GM19023 (cell line): ENCODE results near the gene KCNT1.

Experiments
- ATAC-seq: cut with Tn5 transposase; IDR thresholded peaks from one replicate; pipeline ENCODE4 v1.9.1; 2021; ENCODE audit warnings: mild to moderate bottlenecking, moderate library complexity; ENCODE audit not compliant: unreplicated experiment

Gene KCNT1

GRCh38 chr9:135698236-135698635, 3.7 kb upstream of the KCNT1 start:
- no peak for ATAC-seq

DNA sequence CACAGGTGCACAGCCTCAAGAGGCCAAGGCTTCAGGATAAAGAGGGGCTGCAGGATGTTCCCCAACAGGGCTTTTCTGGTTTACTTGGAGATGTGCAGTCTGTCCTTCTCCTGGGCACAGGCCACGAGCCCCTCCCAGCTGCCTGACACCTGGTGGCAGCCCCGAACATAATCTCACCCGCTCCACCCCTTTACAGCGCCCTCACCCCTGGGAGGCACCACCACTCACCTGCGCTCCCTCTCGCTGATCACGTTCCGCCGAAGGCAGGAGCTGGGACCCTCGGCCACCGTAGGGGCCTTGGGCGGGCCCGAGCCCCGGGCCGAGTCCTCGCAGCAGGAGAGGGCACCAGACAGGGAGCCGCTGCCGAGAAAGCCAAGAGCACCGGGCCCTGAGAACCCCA, 3.2 kb upstream of the KCNT1 start:
- ATAC-seq, result no peak

DNA sequence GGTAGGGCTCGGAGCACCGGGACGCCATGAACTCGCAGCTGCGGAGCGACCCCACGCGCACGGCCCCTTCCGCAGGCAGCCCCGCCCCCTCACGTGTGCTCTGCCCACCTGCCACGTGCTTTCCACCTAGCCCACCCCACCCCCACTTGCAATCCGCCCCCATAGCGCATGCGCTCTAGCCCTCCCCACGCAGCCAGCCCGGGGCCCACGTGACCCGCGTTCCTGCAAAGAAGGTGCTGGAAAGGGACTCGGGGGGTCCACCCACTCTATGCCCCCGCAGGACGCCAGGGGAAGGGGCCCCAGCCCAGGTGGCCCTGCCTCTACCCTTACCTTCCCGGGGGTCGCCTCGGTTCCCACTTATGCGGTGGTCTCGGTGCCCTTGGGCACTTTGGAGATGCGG, 2.5 kb upstream of the KCNT1 start, which contains the start of gene SOHLH1:
Gene SOHLH1, minus strand, starts transcription at position 42 of the 400 bp plus-strand sequence. Its CDS starts 14 bp downstream, at position 28.
- ATAC-seq, result no peak

DNA sequence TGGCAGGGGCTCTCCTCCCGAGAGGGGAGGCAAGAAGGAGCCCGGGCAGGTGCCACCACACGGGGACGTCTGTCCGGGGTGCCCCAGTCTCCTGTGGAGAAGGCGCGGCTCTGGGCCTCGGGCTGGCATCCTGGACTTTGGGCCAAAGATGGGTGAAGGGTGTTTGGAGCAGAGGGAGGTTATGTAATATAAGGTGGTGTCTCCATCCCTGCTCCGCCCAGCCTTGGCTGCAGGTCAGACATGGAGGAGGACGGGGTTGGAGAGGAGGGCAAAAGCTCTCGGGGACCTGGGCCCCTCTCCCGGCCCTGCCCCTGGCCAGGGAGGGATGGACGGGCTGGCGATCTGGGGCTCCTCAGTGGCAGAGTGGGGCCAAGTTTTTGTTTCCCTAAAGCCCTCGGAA, 1.5 kb upstream of the KCNT1 start:
- ATAC-seq, result no peak

- ATAC-seq, result no peak
Observed at GRCh38 chr9:135701067-135701958, 672 bp upstream of the KCNT1 start.

GRCh38 chr9:135703726-135704125, 1.7 kb downstream of the KCNT1 start:
- ATAC-seq, result no peak

DNA sequence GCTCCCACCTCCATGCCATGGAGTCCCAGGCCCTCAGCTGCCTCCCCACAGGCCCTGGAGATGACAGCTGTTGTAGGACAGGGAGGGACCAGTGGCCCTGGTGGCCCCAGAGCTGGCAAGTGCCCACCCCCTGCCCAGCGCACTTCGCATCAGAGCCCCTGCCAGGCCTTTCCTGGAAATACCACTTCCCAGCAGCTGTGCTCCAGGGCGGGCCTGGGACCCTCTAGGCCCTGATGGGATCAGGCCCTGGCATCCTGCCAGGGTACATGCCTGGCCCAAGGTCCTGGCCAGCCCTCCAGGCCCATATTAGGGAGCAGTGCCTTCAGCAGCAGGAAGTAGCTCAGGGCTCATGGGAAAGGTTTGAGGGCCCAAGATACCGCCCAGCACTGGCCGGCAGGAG, 2.5 kb downstream of the KCNT1 start:
- no peak for ATAC-seq

GRCh38 chr9:135705376-135705775, 3.4 kb downstream of the KCNT1 start:
- no peak for ATAC-seq

DNA sequence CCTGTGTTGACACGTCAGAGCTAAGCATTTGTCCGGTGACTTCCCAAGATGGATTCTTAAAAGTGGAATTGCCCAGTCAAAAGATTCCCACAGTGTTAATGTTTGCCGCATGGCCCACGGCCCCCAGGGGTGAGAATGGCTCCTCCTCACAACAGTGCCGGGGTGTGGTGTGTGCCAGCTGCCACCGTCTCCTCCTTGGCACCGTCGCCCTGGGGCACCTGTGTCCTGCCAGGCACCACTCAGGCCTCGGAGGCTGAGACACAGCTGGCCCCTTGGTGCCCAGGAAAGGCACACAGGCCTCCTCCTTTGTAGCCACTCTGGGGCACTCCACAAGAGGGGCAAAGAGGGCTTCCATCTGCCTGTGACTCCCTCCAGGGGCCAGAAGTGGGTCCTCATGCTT, 4.3 kb downstream of the KCNT1 start:
- ATAC-seq, result no peak

DNA sequence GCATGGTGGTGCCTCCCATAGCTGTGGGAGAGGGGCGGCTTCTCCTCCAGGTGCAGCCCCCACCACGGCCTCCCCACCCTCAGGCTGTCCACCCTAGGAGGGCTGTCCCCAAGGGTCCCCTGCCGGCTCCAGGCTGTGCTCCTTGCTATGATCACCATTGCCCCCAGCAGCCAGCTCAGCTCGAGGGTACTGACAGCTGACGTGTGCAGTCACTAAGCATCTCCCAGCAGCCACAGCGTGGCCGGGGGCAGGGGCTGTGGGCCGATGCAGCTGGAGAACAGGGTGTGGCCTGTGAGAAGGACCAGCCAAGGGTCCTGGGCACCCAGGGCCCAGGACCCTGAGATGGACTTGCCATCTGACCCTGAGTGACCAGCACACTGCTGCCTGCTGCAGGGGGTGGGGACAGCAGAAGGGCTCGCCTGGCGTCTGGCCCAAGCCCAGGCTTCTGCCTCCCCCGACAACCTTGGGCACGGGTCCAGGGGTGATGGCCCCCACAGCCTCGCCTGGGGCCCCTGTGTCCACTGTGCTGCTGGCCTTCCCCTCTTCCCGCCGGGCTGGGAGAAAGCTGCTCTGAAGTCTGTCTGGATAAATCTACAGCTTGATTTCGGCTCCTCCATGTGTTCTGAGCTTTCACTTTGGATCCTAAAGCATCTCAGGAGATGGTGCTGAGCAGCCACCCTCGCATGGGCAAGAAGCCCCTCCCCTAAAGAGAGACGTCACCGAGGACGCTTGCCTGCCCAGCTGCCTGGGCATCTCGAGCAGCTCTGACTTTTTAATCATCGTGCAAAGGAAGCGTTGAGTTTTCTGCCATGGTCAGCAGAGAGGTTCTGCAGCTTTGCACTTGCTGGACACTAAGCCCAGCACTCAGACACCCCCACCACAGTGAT, 5.5 kb downstream of the KCNT1 start:
- ATAC-seq, result no peak

DNA sequence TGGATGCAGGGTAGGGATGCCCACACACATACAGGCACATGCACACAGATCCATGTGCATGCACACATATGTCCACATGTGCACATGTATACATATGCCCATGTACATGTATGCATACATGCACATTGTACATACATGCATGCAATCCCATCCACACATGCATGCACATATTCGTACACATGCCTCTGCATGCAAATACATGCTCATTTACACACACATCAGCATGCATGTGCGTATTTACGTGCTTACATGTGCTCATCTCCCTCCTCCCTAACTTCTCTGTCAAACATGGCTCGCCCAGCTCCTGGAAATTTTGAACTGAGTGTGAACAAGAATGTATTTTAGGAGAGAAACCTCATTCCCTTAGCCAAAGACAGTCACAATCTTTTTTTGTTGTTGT, 6.2 kb downstream of the KCNT1 start:
- ATAC-seq, result no peak

DNA sequence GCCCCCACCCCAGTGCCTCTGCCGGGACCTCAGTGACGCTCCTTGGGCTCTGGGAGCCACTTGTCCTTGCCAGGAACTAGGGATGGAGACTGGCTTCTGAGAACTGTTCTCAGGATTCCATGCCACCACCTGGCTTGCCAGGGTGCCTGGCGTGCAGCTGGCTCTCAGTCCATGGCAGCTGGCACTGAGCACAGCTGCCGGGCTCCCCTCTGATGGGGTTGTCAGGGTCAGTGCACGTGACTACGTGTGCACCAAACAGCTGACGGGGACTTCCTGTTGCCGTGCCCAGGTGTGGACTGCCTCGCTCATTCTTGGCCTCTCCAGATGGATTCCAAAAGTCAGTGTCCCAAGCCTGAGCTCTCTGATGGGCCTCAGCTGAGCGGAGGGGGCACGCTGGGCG, 9.4 kb downstream of the KCNT1 start:
- ATAC-seq, result no peak

DNA sequence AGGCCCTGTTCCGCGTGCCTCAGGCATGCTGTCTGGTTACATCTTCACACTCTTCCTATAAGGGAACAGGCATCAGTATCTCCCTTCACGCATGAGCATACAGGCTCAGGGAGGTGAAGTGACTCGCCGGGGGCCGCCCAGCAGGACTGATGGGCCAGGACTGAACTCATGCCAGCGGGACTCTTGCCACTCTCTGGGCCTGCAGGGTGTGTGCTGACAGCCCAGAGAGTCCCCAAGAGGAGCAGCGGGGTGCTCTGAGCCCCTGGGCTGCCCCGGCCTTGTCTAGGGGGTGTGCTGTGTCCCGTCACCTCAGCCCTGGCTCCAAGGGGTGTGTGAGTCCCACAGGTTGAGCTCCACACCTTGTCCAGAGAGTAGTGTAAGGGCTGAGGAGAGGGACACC, 9.9 kb downstream of the KCNT1 start:
- no peak for ATAC-seq

- no peak for ATAC-seq
Observed at GRCh38 chr9:135712613-135713295, 10.8 kb downstream of the KCNT1 start.

DNA sequence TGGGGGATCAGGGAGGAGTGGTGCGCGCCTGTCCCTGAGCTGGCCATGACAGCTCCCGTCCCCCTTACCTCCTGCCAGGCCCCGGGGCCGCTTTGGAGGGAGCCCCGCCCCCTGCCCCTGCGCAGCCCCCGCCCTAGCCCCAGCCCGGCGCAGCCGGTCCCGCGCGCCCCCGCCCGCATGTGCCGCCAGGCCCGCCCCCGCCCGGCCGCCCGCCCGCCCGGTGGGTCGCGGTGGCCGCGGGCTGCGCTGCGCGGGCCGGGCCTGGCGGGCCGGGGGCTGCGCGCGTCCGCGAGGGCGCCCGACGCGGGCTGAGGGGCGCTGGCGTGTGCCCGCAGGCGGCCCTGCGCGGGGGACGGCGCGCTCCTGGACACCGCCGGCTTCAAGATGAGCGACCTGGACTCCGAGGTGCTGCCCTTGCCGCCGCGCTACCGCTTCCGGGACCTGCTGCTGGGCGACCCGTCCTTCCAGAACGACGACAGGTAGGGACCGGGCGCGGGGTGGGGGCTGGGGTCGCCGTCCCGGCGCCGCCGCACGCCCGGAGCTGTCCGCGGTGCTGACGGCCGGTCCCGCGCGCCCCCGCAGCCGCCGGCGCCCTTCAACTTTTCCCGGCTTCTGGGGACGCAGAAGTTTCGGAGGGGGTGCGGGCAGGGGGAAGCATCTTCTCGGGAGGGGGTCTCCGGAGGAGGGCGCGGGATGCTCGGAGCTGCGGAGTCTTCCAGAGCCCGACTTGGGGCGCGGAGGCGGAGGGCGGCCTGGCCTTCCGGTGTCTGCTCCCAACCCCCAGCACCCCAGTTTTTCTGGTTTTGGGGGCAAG, 12.5 kb downstream of the KCNT1 start:
- no peak for ATAC-seq

DNA sequence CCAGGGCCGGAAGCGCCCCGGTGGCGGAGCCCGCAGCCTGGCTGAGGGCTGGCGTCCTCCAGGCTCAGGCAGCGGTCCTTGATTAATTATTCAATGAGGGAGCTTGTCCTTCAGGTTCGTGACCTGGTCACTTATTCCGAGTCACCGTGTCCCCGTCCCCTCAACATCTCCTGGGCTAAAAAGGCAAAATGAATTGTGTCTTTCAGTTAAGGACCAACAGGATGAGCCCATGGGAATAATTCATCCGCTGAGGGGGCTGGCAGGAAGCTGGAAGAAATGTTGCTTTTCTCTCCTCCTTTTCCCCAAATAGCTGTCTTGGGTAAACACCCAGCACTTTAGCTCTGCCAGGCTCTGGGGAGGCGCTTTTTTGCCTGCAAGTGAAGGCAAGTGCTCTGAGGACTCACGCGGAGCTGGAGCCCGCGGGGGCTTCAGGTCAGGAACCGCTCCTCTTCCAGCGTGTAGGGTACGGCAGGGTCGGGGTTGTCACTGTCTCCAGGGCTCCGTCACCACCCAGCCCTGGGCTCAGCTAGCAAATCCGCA, 13.1 kb downstream of the KCNT1 start:
- ATAC-seq, result no peak

DNA sequence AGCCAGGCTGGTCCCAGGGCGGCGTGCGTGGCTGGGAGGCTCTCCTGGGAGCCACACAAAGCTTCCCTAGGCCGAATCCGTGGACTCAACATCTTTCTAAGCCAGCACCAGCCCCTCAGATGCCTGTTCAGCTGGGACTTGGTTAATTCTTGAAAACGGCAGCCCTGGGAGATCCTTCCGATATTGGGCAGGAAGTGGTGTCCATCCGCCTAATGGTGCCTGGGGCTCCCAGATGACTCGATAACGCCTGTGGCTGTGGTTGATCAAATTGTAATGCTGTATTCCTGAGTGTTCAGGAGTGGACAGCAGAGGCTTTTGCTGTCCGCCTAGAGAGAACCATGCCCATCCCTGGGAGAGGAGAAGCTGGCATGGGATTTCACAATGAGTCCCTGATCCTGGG, 14.1 kb downstream of the KCNT1 start:
- ATAC-seq, result no peak

GRCh38 chr9:135717410-135717809, 15.4 kb downstream of the KCNT1 start:
- no peak for ATAC-seq

DNA sequence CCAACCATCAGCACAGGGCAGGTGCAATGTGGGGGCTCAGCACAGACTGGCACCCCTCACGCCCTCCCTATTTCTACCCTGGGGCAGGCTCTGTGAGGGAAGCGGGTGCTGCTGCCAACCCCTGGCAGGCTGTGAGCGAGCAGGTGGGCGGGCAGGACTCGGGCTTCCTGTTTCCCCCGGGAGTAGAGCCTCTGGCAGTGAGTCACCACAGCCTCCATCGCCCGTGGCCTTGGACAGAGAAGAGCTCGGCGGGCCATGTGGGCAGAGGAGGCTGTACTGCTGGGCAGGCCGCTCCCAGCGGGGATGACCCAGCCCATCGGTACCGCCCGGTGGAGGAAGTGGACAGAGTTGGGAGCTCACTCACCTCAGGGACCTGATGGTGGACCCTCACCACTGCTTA, 16.6 kb downstream of the KCNT1 start:
- ATAC-seq, result no peak

DNA sequence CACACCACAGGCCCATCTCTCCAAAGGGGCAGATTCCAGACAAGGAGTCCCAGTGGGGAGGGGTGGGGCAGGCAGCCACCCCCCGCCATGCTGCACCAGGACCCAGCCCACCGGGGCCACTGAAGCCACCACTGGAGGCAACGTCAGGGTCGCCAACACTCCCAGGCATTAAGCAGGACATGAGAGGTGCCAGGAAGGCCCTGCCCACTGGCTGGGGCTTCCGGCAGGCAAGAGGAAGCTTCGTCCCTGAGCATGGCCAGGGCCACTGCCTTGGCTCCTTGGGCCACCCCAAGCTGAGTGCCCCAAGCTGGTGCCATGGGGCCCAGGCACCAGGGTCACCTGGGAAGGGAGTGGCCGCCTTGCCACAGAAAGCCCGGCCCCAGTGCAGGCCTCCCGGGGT, 17.5 kb downstream of the KCNT1 start:
- no peak for ATAC-seq
